HEK293 (cell line): ENCODE measurements around the gene ATXN2.

ENCODE experiments used
- ZBTB7A ChIP-seq: fragments of 450-650 bp; formaldehyde crosslinking; IDR thresholded peaks from 2 replicates; pipeline ENCODE4 v1.5.1; 2016; ENCODE audit warnings: low read depth, missing biosample characterization, missing genetic modification characterization
- ZNF221 ChIP-seq: fragments of 450-650 bp; formaldehyde crosslinking; IDR thresholded peaks from 2 replicates; pipeline ENCODE4 v1.5.1; 2017; ENCODE audit warnings: missing biosample characterization, missing genetic modification characterization, borderline replicate concordance
- ZNF670 ChIP-seq: fragments of 450-650 bp; formaldehyde crosslinking; IDR thresholded peaks from 2 replicates; pipeline ENCODE4 v1.5.1; 2016; ENCODE audit warnings: missing biosample characterization, missing genetic modification characterization, low read depth
- ZNF747 ChIP-seq: fragments of 450-650 bp; formaldehyde crosslinking; IDR thresholded peaks from 2 replicates; pipeline ENCODE4 v1.5.1; 2016; ENCODE audit warnings: missing biosample characterization, missing genetic modification characterization
- TF ChIP-seq, protein P1 (sequence below): fragments of 450-650 bp; formaldehyde crosslinking; IDR thresholded peaks from 2 replicates; pipeline ENCODE4 v1.5.1; 2016; ENCODE audit warnings: missing biosample characterization, missing genetic modification characterization

DNA sequence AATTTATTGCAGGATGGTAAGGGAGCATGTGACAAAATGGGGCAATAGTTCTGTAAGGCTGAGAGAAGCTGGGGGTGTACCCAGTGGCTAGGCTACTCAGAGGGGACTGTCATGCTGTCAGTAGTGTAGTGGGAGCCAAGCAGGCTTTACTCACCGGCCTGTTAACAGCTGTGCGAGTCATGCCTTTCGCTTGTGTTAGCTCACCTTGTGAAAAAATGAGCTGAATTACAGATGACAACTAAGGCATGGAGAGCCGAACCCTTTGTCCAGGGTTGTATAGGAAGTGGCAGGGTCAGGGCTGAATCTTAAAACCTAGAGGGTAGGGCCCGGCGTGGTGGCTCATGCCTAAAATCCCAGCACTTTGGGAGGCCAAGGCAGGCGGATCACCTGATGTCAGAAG lies 155.5 kb downstream of the ATXN2 start:
- TF ChIP-seq, protein P1, sequence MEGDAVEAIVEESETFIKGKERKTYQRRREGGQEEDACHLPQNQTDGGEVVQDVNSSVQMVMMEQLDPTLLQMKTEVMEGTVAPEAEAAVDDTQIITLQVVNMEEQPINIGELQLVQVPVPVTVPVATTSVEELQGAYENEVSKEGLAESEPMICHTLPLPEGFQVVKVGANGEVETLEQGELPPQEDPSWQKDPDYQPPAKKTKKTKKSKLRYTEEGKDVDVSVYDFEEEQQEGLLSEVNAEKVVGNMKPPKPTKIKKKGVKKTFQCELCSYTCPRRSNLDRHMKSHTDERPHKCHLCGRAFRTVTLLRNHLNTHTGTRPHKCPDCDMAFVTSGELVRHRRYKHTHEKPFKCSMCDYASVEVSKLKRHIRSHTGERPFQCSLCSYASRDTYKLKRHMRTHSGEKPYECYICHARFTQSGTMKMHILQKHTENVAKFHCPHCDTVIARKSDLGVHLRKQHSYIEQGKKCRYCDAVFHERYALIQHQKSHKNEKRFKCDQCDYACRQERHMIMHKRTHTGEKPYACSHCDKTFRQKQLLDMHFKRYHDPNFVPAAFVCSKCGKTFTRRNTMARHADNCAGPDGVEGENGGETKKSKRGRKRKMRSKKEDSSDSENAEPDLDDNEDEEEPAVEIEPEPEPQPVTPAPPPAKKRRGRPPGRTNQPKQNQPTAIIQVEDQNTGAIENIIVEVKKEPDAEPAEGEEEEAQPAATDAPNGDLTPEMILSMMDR (tag by site-specific recombination): no peak
- TF ChIP-seq ZNF670 (tag by site-specific recombination) (no peak), ZNF221 (tag by site-specific recombination) (no peak), ZNF747 (tag by site-specific recombination) (no peak), ZBTB7A (tag by site-specific recombination) (no peak)
